ENCODE results near the gene QPCT. TPM values are rescaled to one million over a fixed set of nuclear protein-coding genes. Genes with fewer than 3 reads are reported as not detected.

The QPCT gene
- total and polyA plus RNA-seq, 2 of the 4 experiments (the other 2 are of a cell fraction): 1.9 to 2.2 TPM

GRCh38 chr2:37415128-37415820 is 70.8 kb downstream of the QPCT start:
- Histone ChIP-seq H3K9ac (ENCODE audit: low read depth, low read length) (no peak overlapping the region), H4K5ac (ENCODE audit: low read depth, low read length) (peak overlapping the region; percentile 77), H3K4me2 (ENCODE audit: low read depth, low read length) (no peak overlapping the region), H3K4me1 (ENCODE audit: control insufficient read depth, insufficient read depth, low read length) (peaks cover 11% of the 10 kb centered on the region), H4K20me1 (ENCODE audit: insufficient read depth, low read length) (no peaks in the 10 kb centered on the region), H2AK9ac (replicated peaks; ENCODE audit: low read depth, low read length, poor library complexity) (peak overlapping the region; percentile 6), H3K18ac (ENCODE audit: low read depth, low read length) (peak overlapping the region; percentile 59), H3K36me3 (ENCODE audit: control insufficient read depth, insufficient read depth, low read length) (no peaks in the 10 kb centered on the region), H2BK120ac (ENCODE audit: low read depth, low read length) (peak overlapping the region; percentile 65), H2BK20ac (ENCODE audit: low read depth, low read length) (peak overlapping the region; percentile 81), H3K9me1 (ENCODE audit: insufficient read depth, low read length) (peaks cover 6% of the 10 kb centered on the region), H3K27ac (ENCODE audit: insufficient read depth, low read length) (no peak overlapping the region), H4K8ac (ENCODE audit: low read depth in 2 of 2, low read length in 2 of 2) (peak overlapping the region; percentile 2 to 75; a peak in 3 of 4 replicates), H3K4ac (ENCODE audit: low read depth, low read length) (peak overlapping the region; percentile 49), H3K56ac (ENCODE audit: extremely low read depth, insufficient read depth, low read length) (no peak overlapping the region), H2BK5ac (ENCODE audit: low read depth, low read length, poor library complexity, severe bottlenecking) (peak overlapping the region; percentile 43), H3K9me3 (ENCODE audit: control insufficient read depth, insufficient read depth, low read length) (no peaks in the 10 kb centered on the region), H2AFZ (replicated peaks; ENCODE audit: low read length, poor library complexity) (peak overlapping the region; percentile 59), H4K91ac (ENCODE audit: insufficient read depth, low read depth, low read length) (peak overlapping the region; percentile 61), H3K23ac (ENCODE audit: low read depth, low read length) (no peak overlapping the region), H3K4me3 (ENCODE audit: insufficient read depth, low read depth, low read length) (no peak overlapping the region), H3K14ac (replicated peaks; ENCODE audit: low read depth, low read length) (peak overlapping the region; percentile 8; the same call in 1 of the 2 replicates), H2AK5ac (ENCODE audit: low read depth, low read length) (peak overlapping the region; percentile 62; the same call in 1 of the 2 replicates), H3K79me1 (ENCODE audit: low read depth in 1 of 2, low read length in 2 of 2) (peaks cover 0 to 19% of the 10 kb centered on the region in 2 experiments; a peak in 1 of 4 replicates), H2BK15ac (ENCODE audit: low read depth, low read length) (peak overlapping the region; percentile 73; the same call in 2 of the 3 replicates), H3K27me3 (ENCODE audit: control insufficient read depth, insufficient read depth, low read length) (no peaks in the 10 kb centered on the region)
- ChIA-PET CTCF (interaction anchor here (0.6 to 3.8 kb wide), 23 partner anchors 10 to 493 kb away, joined by 3 to 33 read pairs (median 3); no protein-coding TSS in a partner anchor), POLR2A (ENCODE audit: unreplicated experiment) (interaction anchor here (0.6 to 0.8 kb wide), 2 partner anchors 353 to 460 kb away, joined by 3 to 7 read pairs; no protein-coding TSS in a partner anchor)
- intact Hi-C loops (cut with micrococcal nuclease) (loop anchor here (5.0 kb wide), 2 partner anchors 122 to 172 kb away; no protein-coding TSS in a partner anchor), dilution Hi-C loops (cut with HindIII; ENCODE audit: low sequenced_read_pairs, unreplicated experiment) (no loop called here), in situ Hi-C loops (cut with MboI; ENCODE audit: low sequenced_read_pairs) (no loop called here)
- BruUV-seq (replicated peaks): no TSS peak
- ATAC-seq (ENCODE audit: low read depth): peak; percentile 27; the same call in 1 of the 2 replicates
- TF ChIP-seq SMC3 (IDR thresholded peaks at IDR 0.05; ENCODE audit: low read depth, low read length) (peak; percentile 62), RFX5 (IDR thresholded peaks at IDR 0.05; ENCODE audit: low read depth, low read length) (no peak), RAD21 (IDR thresholded peaks at IDR 0.05; ENCODE audit: low read length) (peak; percentile 66), MAZ (IDR thresholded peaks at IDR 0.05; ENCODE audit: borderline replicate concordance, low read depth, low read length) (no peak), MXI1 (IDR thresholded peaks at IDR 0.05; ENCODE audit: borderline replicate concordance, low read depth, low read length) (no peak), CHD1 (IDR thresholded peaks at IDR 0.05; ENCODE audit: low read depth, low read length) (no peak)
- TF ChIP-seq, protein P1, sequence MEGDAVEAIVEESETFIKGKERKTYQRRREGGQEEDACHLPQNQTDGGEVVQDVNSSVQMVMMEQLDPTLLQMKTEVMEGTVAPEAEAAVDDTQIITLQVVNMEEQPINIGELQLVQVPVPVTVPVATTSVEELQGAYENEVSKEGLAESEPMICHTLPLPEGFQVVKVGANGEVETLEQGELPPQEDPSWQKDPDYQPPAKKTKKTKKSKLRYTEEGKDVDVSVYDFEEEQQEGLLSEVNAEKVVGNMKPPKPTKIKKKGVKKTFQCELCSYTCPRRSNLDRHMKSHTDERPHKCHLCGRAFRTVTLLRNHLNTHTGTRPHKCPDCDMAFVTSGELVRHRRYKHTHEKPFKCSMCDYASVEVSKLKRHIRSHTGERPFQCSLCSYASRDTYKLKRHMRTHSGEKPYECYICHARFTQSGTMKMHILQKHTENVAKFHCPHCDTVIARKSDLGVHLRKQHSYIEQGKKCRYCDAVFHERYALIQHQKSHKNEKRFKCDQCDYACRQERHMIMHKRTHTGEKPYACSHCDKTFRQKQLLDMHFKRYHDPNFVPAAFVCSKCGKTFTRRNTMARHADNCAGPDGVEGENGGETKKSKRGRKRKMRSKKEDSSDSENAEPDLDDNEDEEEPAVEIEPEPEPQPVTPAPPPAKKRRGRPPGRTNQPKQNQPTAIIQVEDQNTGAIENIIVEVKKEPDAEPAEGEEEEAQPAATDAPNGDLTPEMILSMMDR (conservative IDR thresholded peaks at IDR 0.05; ENCODE audit: low read depth, low read length): peak; percentile 42
- no CpG with 5 or more reads among the region's 7 CpGs for WGBS, 2 experiments (ENCODE audit: extremely low coverage in 2 of 2, insufficient read length in 1 of 2)
- DNase-seq: peak; percentile 54

Data from IMR-90 (cell line).